ENCODE results near the gene DTNBP1.

DNA sequence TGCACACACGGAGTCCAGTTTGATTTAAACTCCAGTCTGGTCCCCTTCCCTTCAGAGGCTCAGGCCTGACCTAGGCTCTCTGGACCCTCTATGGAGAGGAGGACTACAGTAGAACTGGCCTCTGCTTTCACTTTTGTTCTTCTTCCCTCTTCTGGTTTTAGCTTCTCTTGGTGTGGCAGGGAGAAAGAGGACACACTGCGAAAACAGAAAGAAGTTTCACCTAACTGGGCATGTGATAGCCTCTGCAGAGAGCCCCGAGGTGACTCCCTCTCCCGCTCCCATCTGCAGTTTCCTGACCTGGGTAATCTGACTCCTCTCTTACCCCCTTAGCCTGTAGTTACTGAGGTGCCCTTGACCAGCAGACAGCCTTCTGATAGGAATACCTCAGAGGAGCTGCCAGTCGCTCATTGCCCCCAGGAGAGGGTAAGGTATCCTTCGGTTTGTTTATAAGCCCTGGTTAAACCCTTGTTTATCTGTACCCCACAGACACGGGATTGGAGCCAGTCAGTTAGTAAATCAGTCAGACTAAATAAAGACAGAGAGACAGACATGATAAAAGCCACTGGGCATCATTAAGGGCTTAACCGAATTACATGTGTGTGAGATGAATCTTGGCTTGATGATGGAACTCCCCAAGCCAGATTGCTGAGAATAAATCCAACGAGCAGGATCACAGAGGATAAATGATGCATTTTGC, 12.0 kb upstream of the DTNBP1 start:
- TF ChIP-seq, protein P1, sequence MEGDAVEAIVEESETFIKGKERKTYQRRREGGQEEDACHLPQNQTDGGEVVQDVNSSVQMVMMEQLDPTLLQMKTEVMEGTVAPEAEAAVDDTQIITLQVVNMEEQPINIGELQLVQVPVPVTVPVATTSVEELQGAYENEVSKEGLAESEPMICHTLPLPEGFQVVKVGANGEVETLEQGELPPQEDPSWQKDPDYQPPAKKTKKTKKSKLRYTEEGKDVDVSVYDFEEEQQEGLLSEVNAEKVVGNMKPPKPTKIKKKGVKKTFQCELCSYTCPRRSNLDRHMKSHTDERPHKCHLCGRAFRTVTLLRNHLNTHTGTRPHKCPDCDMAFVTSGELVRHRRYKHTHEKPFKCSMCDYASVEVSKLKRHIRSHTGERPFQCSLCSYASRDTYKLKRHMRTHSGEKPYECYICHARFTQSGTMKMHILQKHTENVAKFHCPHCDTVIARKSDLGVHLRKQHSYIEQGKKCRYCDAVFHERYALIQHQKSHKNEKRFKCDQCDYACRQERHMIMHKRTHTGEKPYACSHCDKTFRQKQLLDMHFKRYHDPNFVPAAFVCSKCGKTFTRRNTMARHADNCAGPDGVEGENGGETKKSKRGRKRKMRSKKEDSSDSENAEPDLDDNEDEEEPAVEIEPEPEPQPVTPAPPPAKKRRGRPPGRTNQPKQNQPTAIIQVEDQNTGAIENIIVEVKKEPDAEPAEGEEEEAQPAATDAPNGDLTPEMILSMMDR (conservative IDR thresholded peaks at IDR 0.05) = no peak
- no peak for TF ChIP-seq ZFX (IDR thresholded peaks at IDR 0.05)
